Stimulated activated naive B cell treated with anti-CD40 and anti-IgM and Interleukin-4, amounts not matched to agents 10 μg/mL and 1 μg/mL and 100 μg/mL, for 72 hours (primary cell): ENCODE measurements around the gene DENND11.
"Not testable (repeated sequence)": the region's sequence is repeated elsewhere in the genome, so short reads cannot be mapped to it uniquely, and the experiment has no call there.

Source experiments
- ATAC-seq, 2 donors: fragments of 150-1000 bp; cut with Tn5 transposase; replicated peaks; 2 replicates each; pipeline ENCODE4 v1.10.0; 2021; ENCODE audit warnings: moderate library complexity in 1 of 2
- DNase-seq: peaks from one replicate; pipeline ENCODE4 v3.0.0; 2021
- H3K27ac Mint-ChIP-seq: one replicate; pipeline ENCODE4 v1.8.0; 2022; ENCODE audit warnings: mild to moderate bottlenecking, mixed read lengths
- H3K27me3 Mint-ChIP-seq, 2 donors: one replicate each; pipeline ENCODE4 v1.8.0; 2022; ENCODE audit warnings: mixed read lengths in 2 of 2
- H3K36me3 Mint-ChIP-seq, 2 donors: one replicate each; pipeline ENCODE4 v1.8.0; 2022; ENCODE audit warnings: mixed read lengths in 2 of 2, mild to moderate bottlenecking in 1 of 2
- H3K4me1 Mint-ChIP-seq, 2 donors: one replicate each; pipeline ENCODE4 v1.8.0; 2022; ENCODE audit warnings: mixed read lengths in 2 of 2, mild to moderate bottlenecking in 1 of 2
- H3K4me3 Mint-ChIP-seq, 2 donors: one replicate each; pipeline ENCODE4 v1.8.0; 2022; ENCODE audit warnings: mild to moderate bottlenecking in 2 of 2, mixed read lengths in 2 of 2, moderate library complexity in 1 of 2
- H3K9me3 Mint-ChIP-seq, 2 donors: one replicate each; pipeline ENCODE4 v1.8.0; 2022; ENCODE audit warnings: mixed read lengths in 2 of 2, mild to moderate bottlenecking in 1 of 2

The DENND11 gene

DNA sequence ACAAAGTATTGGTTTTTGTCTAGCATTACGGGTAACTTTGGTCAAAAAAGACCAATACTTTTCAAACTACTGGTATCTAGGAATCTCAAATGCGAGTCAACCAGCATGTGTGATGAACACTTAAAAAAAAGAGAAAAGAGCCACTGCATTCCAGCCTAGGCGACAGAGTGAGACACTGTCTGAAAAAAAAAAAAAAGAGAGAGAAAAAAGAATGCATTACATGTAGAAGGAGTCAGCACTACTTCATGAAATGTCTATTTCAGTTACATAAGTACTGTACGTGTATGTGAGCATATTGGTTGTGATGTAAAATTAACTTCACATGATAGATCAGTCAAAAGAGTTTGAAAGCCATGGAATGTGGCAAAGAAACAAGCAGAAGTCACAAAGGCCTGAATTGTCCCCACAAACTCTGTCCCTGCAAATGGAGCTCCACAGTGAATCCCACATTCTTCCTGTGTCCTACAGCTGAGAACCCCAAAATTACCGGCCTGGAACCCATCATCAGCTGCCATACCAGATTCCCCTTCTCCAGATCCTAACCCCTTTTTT, 1.6 kb downstream of the DENND11 start:
- Mint-ChIP-seq H3K4me3 (peak overlapping the region; percentile 80 to 81), H3K36me3 (peaks cover 0 to 1% of the 10 kb centered on the region in 2 donors), H3K27ac (peak overlapping the region; percentile 60), H3K4me1 (peaks cover 52 to 63% of the 10 kb centered on the region in 2 donors), H3K9me3 (no peaks in the 10 kb centered on the region), H3K27me3 (no peaks in the 10 kb centered on the region)
- no peak for ATAC-seq
- DNase-seq = no peak

- H3K4me1 Mint-ChIP-seq = peaks cover 55 to 68% of the 10 kb centered on the region in 2 donors
These were observed 2.1 kb downstream of the DENND11 start for GRCh38 chr7:141699860-141700259.

GRCh38 chr7:141698247-141699015, 3.5 kb downstream of the DENND11 start:
- Mint-ChIP-seq H3K27me3 (no peaks in the 10 kb centered on the region), H3K27ac (peak overlapping the region; percentile 0), H3K9me3 (no peaks in the 10 kb centered on the region), H3K4me1 (peaks cover 59 to 73% of the 10 kb centered on the region in 2 donors), H3K4me3 (peak overlapping the region in 1 of 2 donors; percentile 2), H3K36me3 (peaks cover 1 to 7% of the 10 kb centered on the region in 2 donors)
- DNase-seq = peak; percentile 26
- ATAC-seq = peak; percentile 22 to 39

More at GRCh38 chr7:141699860-141700259, 2.1 kb downstream of the DENND11 start:
- H3K27ac Mint-ChIP-seq = peak overlapping the region; percentile 15
- DNase-seq = no peak
- H3K9me3 Mint-ChIP-seq = no peaks in the 10 kb centered on the region
- peak overlapping the region; percentile 80 to 81 for H3K4me3 Mint-ChIP-seq
- H3K27me3 Mint-ChIP-seq = no peaks in the 10 kb centered on the region
- peaks cover 1 to 3% of the 10 kb centered on the region in 2 donors for H3K36me3 Mint-ChIP-seq
- no peak for ATAC-seq

DNA sequence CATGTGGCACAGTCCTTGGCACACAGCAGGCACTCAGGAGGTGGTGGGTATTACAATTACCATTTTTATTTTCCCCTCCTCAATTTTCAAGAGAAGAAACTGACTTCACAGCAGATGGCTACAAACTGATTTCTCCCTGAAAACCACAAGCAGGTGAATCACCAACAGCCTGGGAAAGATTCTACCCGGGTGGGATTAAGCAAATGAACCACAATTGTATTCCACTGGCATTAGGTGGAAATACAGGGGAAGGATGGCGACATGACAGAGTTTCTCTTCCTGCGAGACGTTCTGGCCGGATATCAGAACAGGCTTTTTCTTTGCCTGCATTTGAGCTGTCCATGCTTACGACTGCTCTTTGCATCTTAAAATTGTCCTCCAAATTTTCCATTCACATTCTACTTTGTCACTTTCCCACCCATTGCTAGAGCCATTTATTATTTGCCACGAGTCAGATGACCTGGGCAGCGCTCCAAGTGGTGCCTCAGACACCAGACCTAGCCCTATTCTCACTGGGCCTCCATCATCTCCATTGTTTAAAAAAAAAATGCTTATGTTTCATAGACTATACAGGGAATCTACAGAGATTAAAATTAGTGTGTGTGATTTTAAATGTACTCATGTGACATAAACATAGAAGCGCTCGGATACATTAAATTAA, 4.6 kb downstream of the DENND11 start:
- H3K4me3 Mint-ChIP-seq = no peak overlapping the region
- no peak for ATAC-seq

GRCh38 chr7:141696348-141696747, 5.6 kb downstream of the DENND11 start:
- Mint-ChIP-seq H3K4me3 (peak overlapping the region in 1 of 2 donors; percentile 61), H3K27me3 (no peaks in the 10 kb centered on the region), H3K27ac (peak overlapping the region; percentile 56), H3K36me3 (peaks cover 1 to 7% of the 10 kb centered on the region in 2 donors), H3K9me3 (no peaks in the 10 kb centered on the region), H3K4me1 (peaks cover 55 to 76% of the 10 kb centered on the region in 2 donors)
- DNase-seq (no peak), ATAC-seq (no peak)

More for the DNA sequence above, 4.6 kb downstream of the DENND11 start:
- H3K27ac Mint-ChIP-seq = no peak overlapping the region
- H3K4me1 Mint-ChIP-seq = peaks cover 54 to 77% of the 10 kb centered on the region in 2 donors
- no peaks in the 10 kb centered on the region for H3K27me3 Mint-ChIP-seq
- DNase-seq = no peak
- H3K36me3 Mint-ChIP-seq = peaks cover 1 to 7% of the 10 kb centered on the region in 2 donors
- no peaks in the 10 kb centered on the region for H3K9me3 Mint-ChIP-seq

DNA sequence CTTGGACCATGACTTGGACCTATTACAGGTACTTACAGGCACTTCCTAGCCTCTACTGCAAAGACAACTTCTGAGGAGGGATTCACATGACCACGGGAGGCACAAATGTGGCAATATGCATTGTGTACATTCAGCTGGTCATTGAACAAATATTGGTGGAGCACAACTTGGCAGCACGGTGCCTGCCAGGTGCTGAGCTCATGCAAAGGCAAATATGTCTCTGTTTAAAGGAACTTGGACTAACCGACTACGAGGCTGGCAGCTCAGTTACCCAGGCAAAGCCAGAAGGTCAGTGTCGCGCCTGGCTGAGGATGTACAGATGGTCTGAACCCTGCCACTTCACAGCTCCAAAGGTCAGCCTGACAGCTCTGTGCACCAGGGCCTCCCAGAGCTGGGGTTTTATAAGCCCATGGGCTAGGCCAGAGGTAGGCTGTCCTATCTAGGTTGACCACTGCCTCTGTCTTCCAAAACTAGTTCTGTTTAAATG, 6.1 kb downstream of the DENND11 start:
- Mint-ChIP-seq H3K9me3 (no peaks in the 10 kb centered on the region), H3K27ac (peak overlapping the region; percentile 81), H3K4me3 (peak overlapping the region; percentile 33 to 54), H3K4me1 (peaks cover 53 to 73% of the 10 kb centered on the region in 2 donors), H3K27me3 (no peaks in the 10 kb centered on the region), H3K36me3 (peaks cover 1 to 7% of the 10 kb centered on the region in 2 donors)
- peak; percentile 88 to 96 for ATAC-seq
- DNase-seq = peak; percentile 28

- H3K27ac Mint-ChIP-seq = no peak overlapping the region
- H3K4me1 Mint-ChIP-seq = peaks cover 41 to 52% of the 10 kb centered on the region in 2 donors
These were observed 8.9 kb downstream of the DENND11 start for GRCh38 chr7:141693082-141693481.

GRCh38 chr7:141691961-141692360, 10.0 kb downstream of the DENND11 start:
- Mint-ChIP-seq H3K27ac (peak overlapping the region; percentile 20), H3K9me3 (no peaks in the 10 kb centered on the region), H3K36me3 (peaks cover 7 to 18% of the 10 kb centered on the region in 2 donors), H3K27me3 (no peaks in the 10 kb centered on the region), H3K4me1 (peaks cover 36 to 45% of the 10 kb centered on the region in 2 donors), H3K4me3 (no peak overlapping the region)
- DNase-seq (no peak), ATAC-seq (no peak)

More at GRCh38 chr7:141693082-141693481, 8.9 kb downstream of the DENND11 start:
- H3K9me3 Mint-ChIP-seq = no peaks in the 10 kb centered on the region
- H3K27me3 Mint-ChIP-seq = no peaks in the 10 kb centered on the region
- DNase-seq = no peak
- peaks cover 4 to 17% of the 10 kb centered on the region in 2 donors for H3K36me3 Mint-ChIP-seq
- H3K4me3 Mint-ChIP-seq = no peak overlapping the region
- ATAC-seq = no peak

- DNase-seq = no peak
- no peak for ATAC-seq
- H3K36me3 Mint-ChIP-seq = peaks cover 9 to 21% of the 10 kb centered on the region in 2 donors
- no peak overlapping the region for H3K27ac Mint-ChIP-seq
- H3K4me1 Mint-ChIP-seq = peaks cover 33 to 42% of the 10 kb centered on the region in 2 donors
- H3K27me3 Mint-ChIP-seq = no peaks in the 10 kb centered on the region
- no peaks in the 10 kb centered on the region for H3K9me3 Mint-ChIP-seq
- H3K4me3 Mint-ChIP-seq = no peak overlapping the region
These were observed 10.4 kb downstream of the DENND11 start for GRCh38 chr7:141691540-141691939.

- not testable (repeated sequence) for H3K9me3 Mint-ChIP-seq, DNase-seq, ATAC-seq, H3K27me3 Mint-ChIP-seq, H3K27ac Mint-ChIP-seq, H3K4me3 Mint-ChIP-seq
- peaks cover 12 to 24% of the 10 kb centered on the region in 2 donors for H3K36me3 Mint-ChIP-seq
- peaks cover 14 to 20% of the 10 kb centered on the region in 2 donors for H3K4me1 Mint-ChIP-seq
These were observed 12.7 kb downstream of the DENND11 start for GRCh38 chr7:141689072-141689825.

- no peak for ATAC-seq
- Mint-ChIP-seq H3K4me1 (peaks cover 12 to 16% of the 10 kb centered on the region in 2 donors), H3K9me3 (no peaks in the 10 kb centered on the region), H3K27ac (no peak overlapping the region), H3K4me3 (no peak overlapping the region), H3K27me3 (no peaks in the 10 kb centered on the region), H3K36me3 (peaks cover 12 to 28% of the 10 kb centered on the region in 2 donors)
- DNase-seq = no peak
These were observed 13.9 kb downstream of the DENND11 start for GRCh38 chr7:141688043-141688442.

GRCh38 chr7:141686670-141687069, 15.3 kb downstream of the DENND11 start:
- no peaks in the 10 kb centered on the region for H3K9me3 Mint-ChIP-seq
- H3K27ac Mint-ChIP-seq = no peak overlapping the region
- H3K27me3 Mint-ChIP-seq = no peaks in the 10 kb centered on the region

GRCh38 chr7:141686074-141686473, 15.9 kb downstream of the DENND11 start:
- peaks cover 11 to 13% of the 10 kb centered on the region in 2 donors for H3K4me1 Mint-ChIP-seq
- H3K27ac Mint-ChIP-seq = no peak overlapping the region
- ATAC-seq (no peak), DNase-seq (no peak)
- peaks cover 17 to 43% of the 10 kb centered on the region in 2 donors for H3K36me3 Mint-ChIP-seq
- H3K27me3 Mint-ChIP-seq = no peaks in the 10 kb centered on the region
- no peak overlapping the region for H3K4me3 Mint-ChIP-seq
- no peaks in the 10 kb centered on the region for H3K9me3 Mint-ChIP-seq

More at GRCh38 chr7:141686670-141687069, 15.3 kb downstream of the DENND11 start:
- Mint-ChIP-seq H3K4me1 (peaks cover 11 to 13% of the 10 kb centered on the region in 2 donors), H3K36me3 (peaks cover 17 to 39% of the 10 kb centered on the region in 2 donors), H3K4me3 (no peak overlapping the region)
- DNase-seq (no peak), ATAC-seq (no peak)
